Neural progenitor cell (in vitro differentiated cells): Measurements from ENCODE around the gene PRKAB1.

Experiments
- EZH2 ChIP-seq: fragments of 200-600 bp; sonication (generic); IDR thresholded peaks from 2 replicates; pipeline ENCODE4 v1.6.1; 2017; ENCODE audit warnings: antibody characterized with exemption, mild to moderate bottlenecking, moderate library complexity
- TF ChIP-seq, protein P1 (sequence below): fragments of 200-600 bp; sonication (generic); IDR thresholded peaks from 2 replicates; pipeline ENCODE4 v1.5.1; 2017; ENCODE audit warnings: antibody characterized with exemption, mild to moderate bottlenecking

DNA sequence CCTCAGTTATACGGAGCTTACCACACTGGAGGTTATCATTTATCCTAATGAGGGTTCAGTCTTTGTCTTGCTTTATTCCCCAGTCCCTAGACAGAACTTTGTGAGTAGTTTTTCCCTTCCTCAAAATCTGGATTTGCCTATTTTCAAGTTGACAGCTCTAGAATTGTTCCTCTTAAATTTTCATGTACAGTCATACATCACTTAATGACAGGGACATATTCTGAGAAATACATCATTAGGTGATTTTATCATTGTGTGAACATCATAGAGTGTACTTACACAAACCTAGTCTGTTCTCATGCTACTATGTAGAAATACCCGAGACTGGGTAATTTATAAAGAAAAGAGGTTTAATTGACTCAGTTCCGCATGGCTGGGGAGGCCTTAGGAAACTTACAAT lies 3.1 kb downstream of the PRKAB1 start:
- no peak for TF ChIP-seq EZH2
- TF ChIP-seq, protein P1, sequence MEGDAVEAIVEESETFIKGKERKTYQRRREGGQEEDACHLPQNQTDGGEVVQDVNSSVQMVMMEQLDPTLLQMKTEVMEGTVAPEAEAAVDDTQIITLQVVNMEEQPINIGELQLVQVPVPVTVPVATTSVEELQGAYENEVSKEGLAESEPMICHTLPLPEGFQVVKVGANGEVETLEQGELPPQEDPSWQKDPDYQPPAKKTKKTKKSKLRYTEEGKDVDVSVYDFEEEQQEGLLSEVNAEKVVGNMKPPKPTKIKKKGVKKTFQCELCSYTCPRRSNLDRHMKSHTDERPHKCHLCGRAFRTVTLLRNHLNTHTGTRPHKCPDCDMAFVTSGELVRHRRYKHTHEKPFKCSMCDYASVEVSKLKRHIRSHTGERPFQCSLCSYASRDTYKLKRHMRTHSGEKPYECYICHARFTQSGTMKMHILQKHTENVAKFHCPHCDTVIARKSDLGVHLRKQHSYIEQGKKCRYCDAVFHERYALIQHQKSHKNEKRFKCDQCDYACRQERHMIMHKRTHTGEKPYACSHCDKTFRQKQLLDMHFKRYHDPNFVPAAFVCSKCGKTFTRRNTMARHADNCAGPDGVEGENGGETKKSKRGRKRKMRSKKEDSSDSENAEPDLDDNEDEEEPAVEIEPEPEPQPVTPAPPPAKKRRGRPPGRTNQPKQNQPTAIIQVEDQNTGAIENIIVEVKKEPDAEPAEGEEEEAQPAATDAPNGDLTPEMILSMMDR: no peak
